ENCODE measurements around the gene FUT4. TPM values are rescaled to one million over a fixed set of nuclear protein-coding genes. Genes with fewer than 3 reads are reported as not detected.
"Not testable (repeated sequence)": the region's sequence is repeated elsewhere in the genome, so short reads cannot be mapped to it uniquely, and the experiment has no call there.

FUT4 gene
- total RNA-seq, 1 donor from 2014 or later = 6.7 TPM

GRCh38 chr11:94563848-94564467 lies 20.2 kb downstream of the FUT4 start:
- DNase-seq (ENCODE audit: extremely low read depth, low read depth, low spot score) = no peak

- DNase-seq (ENCODE audit: extremely low read depth, low read depth, low spot score) = no peak
Measured at GRCh38 chr11:94567181-94567670, 23.5 kb downstream of the FUT4 start, which contains the start of gene PIWIL4. Gene PIWIL4, plus strand, starts transcription at chr11:94567368. Its CDS starts 151 bp downstream, at chr11:94567519.

- DNase-seq (ENCODE audit: extremely low read depth, low read depth, low spot score) = no peak
Measured at GRCh38 chr11:94568200-94568599, 24.5 kb downstream of the FUT4 start.

- DNase-seq (ENCODE audit: extremely low read depth, low read depth, low spot score) = no peak
Measured at GRCh38 chr11:94568717-94569116, 25.0 kb downstream of the FUT4 start.

GRCh38 chr11:94572975-94573374 lies 29.3 kb downstream of the FUT4 start:
- DNase-seq (ENCODE audit: extremely low read depth, low read depth, low spot score) = not testable (repeated sequence)

- no peak for DNase-seq (ENCODE audit: extremely low read depth, low read depth, low spot score)
Measured at GRCh38 chr11:94574193-94574961, 30.7 kb downstream of the FUT4 start.

GRCh38 chr11:94576306-94576705 lies 32.6 kb downstream of the FUT4 start:
- no peak for DNase-seq (ENCODE audit: extremely low read depth, low read depth, low spot score)

- no peak for DNase-seq (ENCODE audit: extremely low read depth, low read depth, low spot score)
Measured at GRCh38 chr11:94577841-94578240, 34.1 kb downstream of the FUT4 start.

GRCh38 chr11:94581926-94582325 lies 38.2 kb downstream of the FUT4 start:
- no peak for DNase-seq (ENCODE audit: extremely low read depth, low read depth, low spot score)

GRCh38 chr11:94583213-94583865 lies 39.6 kb downstream of the FUT4 start:
- DNase-seq (ENCODE audit: extremely low read depth, low read depth, low spot score) = no peak

- no peak for DNase-seq (ENCODE audit: extremely low read depth, low read depth, low spot score)
Measured at GRCh38 chr11:94583866-94584500, 40.3 kb downstream of the FUT4 start.

- DNase-seq (ENCODE audit: extremely low read depth, low read depth, low spot score) = no peak
Measured at GRCh38 chr11:94584978-94585377, 41.3 kb downstream of the FUT4 start.

- DNase-seq (ENCODE audit: extremely low read depth, low read depth, low spot score) = no peak
Measured at GRCh38 chr11:94585399-94585798, 41.7 kb downstream of the FUT4 start.

- no peak for DNase-seq (ENCODE audit: extremely low read depth, low read depth, low spot score)
Measured at GRCh38 chr11:94586546-94586945, 42.8 kb downstream of the FUT4 start.

- no peak for DNase-seq (ENCODE audit: extremely low read depth, low read depth, low spot score)
Measured at GRCh38 chr11:94586978-94587377, 43.3 kb downstream of the FUT4 start.

GRCh38 chr11:94588366-94588942 lies 44.7 kb downstream of the FUT4 start:
- no peak for DNase-seq (ENCODE audit: extremely low read depth, low read depth, low spot score)

- DNase-seq (ENCODE audit: extremely low read depth, low read depth, low spot score) = no peak
Measured at GRCh38 chr11:94590352-94591041, 46.8 kb downstream of the FUT4 start.

GRCh38 chr11:94593030-94593429 lies 49.3 kb downstream of the FUT4 start:
- DNase-seq (ENCODE audit: extremely low read depth, low read depth, low spot score) = no peak

- DNase-seq (ENCODE audit: extremely low read depth, low read depth, low spot score) = no peak
Measured at GRCh38 chr11:94595076-94595475, 51.4 kb downstream of the FUT4 start.

- DNase-seq (ENCODE audit: extremely low read depth, low read depth, low spot score) = no peak
Measured at GRCh38 chr11:94597896-94598295, 54.2 kb downstream of the FUT4 start.

Data from glomerular endothelial cell (primary cell).